GM21360 (cell line): ENCODE results near the gene TANGO6.
"Not testable (repeated sequence)": the region's sequence is repeated elsewhere in the genome, so short reads cannot be mapped to it uniquely, and the experiment has no call there.

ENCODE experiments used
- ATAC-seq: cut with Tn5 transposase; IDR thresholded peaks from one replicate; pipeline ENCODE4 v1.9.1; 2021; ENCODE audit warnings: mild to moderate bottlenecking, moderate library complexity; ENCODE audit not compliant: unreplicated experiment

The TANGO6 gene

GRCh38 chr16:68960910-68961309 lies 117.6 kb downstream of the TANGO6 start:
- no peak for ATAC-seq

GRCh38 chr16:68961778-68962402 lies 118.6 kb downstream of the TANGO6 start:
- ATAC-seq, result no peak

- ATAC-seq, result no peak
Observed at GRCh38 chr16:68969338-68969737, 126.0 kb downstream of the TANGO6 start.

GRCh38 chr16:68972013-68972412 lies 128.7 kb downstream of the TANGO6 start:
- no peak for ATAC-seq

GRCh38 chr16:68972720-68973119 lies 129.4 kb downstream of the TANGO6 start:
- ATAC-seq, result no peak

GRCh38 chr16:68973611-68974120 lies 130.3 kb downstream of the TANGO6 start:
- no peak for ATAC-seq

GRCh38 chr16:68978303-68978954 lies 135.1 kb downstream of the TANGO6 start:
- ATAC-seq, result no peak

- ATAC-seq, result no peak
Observed at GRCh38 chr16:68980695-68981315, 137.5 kb downstream of the TANGO6 start.

GRCh38 chr16:68981971-68982370 lies 138.6 kb downstream of the TANGO6 start:
- no peak for ATAC-seq

GRCh38 chr16:68984467-68984866 lies 141.1 kb downstream of the TANGO6 start:
- no peak for ATAC-seq

GRCh38 chr16:68985268-68985667 lies 141.9 kb downstream of the TANGO6 start:
- no peak for ATAC-seq

- ATAC-seq, result no peak
Observed at GRCh38 chr16:68985855-68986254, 142.5 kb downstream of the TANGO6 start.

GRCh38 chr16:68987734-68988457 lies 144.6 kb downstream of the TANGO6 start:
- ATAC-seq, result no peak

- ATAC-seq, result not testable (repeated sequence)
Observed at GRCh38 chr16:68990172-68990845, 147.0 kb downstream of the TANGO6 start.

- no peak for ATAC-seq
Observed at GRCh38 chr16:68991075-68991474, 147.7 kb downstream of the TANGO6 start.

GRCh38 chr16:68992521-68992920 lies 149.2 kb downstream of the TANGO6 start:
- no peak for ATAC-seq

GRCh38 chr16:68993456-68993855 lies 150.1 kb downstream of the TANGO6 start:
- ATAC-seq, result no peak

- no peak for ATAC-seq
Observed at GRCh38 chr16:68993885-68994284, 150.6 kb downstream of the TANGO6 start.

GRCh38 chr16:68994324-68994723 lies 151.0 kb downstream of the TANGO6 start:
- ATAC-seq, result no peak

- ATAC-seq, result no peak
Observed at GRCh38 chr16:68995011-68995504, 151.7 kb downstream of the TANGO6 start.

GRCh38 chr16:68997564-68997963 lies 154.2 kb downstream of the TANGO6 start:
- no peak for ATAC-seq
